HG03039 (cell line): ENCODE results near the gene RPL21.
"Not testable (repeated sequence)": the region's sequence is repeated elsewhere in the genome, so short reads cannot be mapped to it uniquely, and the experiment has no call there.

Source experiments
- ATAC-seq: cut with Tn5 transposase; IDR thresholded peaks from one replicate; pipeline ENCODE4 v1.9.1; 2021; ENCODE audit warnings: mild to moderate bottlenecking, moderate library complexity; ENCODE audit not compliant: unreplicated experiment

Gene RPL21

DNA sequence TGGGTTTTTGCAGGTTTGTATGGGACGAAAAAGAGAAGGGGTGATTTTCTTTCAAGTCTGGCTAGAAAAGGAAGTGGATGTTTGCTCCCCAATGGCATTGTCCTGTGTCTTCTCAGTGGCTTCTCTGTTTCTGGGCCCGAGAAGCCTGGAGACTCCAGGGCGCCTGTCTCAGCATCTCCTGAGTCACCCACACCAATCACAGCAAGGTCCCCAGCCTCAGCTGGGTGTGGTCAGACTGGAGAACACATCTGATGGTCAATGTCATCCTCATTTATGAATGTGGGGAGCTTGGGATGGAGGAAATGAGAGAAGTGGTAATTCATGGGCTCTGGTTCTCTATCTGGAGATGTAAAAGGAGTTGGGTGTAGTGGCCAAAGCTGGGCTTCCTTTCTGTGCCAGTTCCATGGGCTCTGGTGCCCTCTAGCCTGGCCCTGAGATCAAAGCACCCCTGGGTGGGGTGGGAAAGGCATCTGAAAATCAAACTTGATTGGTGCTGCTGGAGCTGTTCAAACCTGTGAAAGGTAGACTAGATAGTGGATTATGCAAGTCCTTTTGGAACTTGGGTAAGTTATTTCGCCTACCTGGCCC, 32.6 kb downstream of the RPL21 start:
- ATAC-seq, result no peak

DNA sequence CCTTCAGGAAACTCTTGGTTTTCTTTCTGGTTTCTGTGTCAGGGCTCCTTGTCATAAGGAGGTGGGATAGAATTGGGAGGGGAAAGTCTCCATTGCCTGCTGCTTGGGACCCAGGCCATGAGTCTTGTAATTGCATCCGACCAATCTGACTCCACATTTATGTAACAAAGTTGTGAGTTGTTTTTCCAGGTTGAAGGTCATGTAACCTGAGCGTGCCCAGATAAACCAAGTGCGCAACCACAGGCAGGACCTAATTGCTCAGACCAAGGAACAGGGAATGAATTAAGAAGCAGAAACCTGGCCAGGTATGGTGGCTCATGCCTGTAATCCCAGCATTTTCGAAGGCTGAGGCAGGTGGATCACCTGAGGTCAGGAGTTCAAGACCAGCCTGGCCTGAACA, 37.0 kb downstream of the RPL21 start:
- ATAC-seq, result no peak

DNA sequence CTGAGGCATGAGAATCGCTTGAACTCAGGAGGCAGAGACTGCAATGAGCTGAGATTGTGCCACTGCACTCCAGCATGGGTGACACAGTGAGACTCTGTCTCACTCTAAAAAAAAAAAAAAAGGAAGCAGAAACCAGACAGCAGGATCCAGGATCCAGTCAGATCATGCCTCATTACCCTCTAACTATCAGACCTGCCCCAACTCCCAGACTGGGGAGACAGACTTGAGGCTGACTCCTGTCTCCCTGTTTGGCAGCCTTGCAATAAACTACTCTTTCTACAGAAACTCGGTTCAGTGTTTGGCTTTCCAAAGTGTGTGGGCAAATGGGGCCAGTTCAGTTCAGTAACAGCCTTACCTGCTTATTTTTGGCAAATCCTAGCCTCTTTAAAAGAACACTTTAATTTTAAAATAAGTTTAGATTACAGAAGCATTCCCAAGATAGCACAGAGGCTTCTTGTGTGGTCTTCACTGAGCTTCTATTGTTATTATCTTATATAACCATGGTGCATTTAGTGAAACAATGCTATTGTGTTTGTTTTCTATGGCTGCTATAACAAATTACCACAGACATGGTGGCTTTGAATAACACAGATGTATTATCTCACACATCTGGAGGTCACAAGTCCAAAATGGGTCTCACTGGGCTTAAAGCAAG, 37.8 kb downstream of the RPL21 start:
- ATAC-seq, result no peak

DNA sequence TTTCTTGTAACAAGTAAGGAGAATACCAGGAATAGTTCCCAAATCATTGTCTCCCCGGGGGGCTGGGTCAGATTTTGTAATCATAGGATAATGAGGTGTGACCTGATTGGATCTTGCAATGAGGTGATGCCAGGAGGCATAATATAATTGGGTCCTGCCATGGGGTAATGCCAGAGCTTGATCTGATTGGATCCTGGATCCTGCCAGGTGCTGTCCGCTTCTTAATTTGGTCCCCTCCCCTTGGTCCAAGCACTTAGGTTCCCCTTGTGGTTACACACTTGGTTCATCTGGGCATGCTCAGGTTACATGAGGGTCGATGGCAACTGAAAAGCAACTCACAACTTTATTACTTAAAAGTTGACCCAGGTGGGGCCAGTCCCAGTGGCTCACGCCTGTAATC, 39.4 kb downstream of the RPL21 start:
- ATAC-seq, result no peak

DNA sequence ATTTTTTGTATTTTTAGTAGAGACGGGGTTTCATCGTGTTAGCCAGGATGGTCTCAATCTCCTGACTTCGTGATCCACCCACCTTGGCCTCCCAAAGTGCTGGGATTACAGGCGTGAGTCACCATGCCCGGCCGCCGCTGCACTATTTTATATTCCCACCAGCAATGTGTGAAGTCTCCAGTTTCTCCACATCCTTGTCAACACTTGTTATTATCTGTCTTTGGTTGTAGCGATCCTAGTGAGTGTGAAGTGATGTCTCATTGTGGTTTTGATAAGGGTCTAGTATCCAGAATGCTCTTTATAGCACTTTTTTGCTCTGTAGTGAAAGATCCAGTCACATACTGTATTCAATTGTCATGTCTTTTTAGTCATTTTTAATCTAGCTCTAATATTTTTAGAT, 40.6 kb downstream of the RPL21 start:
- ATAC-seq, result not testable (repeated sequence)

DNA sequence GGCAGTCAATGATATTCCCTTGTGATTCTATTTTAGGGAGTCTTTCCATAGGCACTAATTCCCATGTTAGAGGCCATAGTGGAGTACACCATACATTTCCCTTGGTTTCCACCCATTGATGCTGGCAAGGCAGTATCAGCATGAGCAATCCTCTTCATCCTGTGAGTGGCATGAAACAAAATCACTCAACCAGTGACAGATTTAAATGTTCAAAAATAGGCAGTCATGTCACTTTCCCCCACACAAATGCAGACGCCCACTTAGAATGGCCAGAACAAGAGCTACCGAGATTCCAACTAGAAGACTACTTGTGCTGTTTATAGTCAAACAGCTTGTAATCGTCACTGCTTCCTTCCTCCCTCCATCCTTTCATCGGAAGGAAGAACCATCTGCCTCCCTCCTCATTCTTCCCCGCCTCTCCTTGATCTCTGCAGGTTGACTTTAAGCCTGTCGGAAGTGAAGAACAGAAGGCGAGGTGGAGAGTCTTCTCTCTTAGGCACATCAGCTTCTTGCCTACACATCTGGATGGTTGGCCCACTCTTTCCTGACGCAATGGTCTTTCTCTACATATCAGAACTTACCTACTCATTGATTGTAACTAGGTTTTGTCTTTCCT, 41.8 kb downstream of the RPL21 start:
- ATAC-seq, result no peak

DNA sequence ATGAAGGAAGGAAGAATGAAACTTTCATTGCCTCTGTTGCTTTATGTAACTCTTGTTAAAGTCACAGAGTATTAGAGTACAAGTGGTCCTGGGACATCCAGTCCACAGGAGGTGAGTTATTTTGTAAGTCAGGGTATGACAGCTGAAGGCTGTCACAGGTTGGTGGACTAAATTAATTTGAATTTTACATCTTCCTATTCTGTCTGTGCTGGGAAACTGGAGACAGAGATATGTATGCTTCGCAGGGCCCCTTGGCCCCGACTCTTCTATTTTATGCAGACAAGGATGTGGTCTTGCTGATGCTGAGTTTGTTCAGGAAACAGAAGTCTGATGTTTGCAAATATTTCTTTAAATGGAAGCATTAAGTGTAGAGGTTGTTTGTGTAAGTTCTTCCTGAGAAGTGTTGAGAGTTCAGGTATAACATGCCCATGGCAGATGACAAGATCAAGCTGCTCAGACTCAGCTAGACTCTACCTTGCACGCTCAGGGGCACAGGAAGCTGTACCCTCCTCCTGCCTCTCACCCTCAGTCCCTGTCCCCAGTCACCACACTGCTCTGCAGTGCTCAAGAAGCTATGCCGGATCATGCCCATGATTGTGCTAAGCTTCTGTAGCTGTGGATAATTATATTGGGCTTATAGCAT, 42.6 kb downstream of the RPL21 start:
- no peak for ATAC-seq

DNA sequence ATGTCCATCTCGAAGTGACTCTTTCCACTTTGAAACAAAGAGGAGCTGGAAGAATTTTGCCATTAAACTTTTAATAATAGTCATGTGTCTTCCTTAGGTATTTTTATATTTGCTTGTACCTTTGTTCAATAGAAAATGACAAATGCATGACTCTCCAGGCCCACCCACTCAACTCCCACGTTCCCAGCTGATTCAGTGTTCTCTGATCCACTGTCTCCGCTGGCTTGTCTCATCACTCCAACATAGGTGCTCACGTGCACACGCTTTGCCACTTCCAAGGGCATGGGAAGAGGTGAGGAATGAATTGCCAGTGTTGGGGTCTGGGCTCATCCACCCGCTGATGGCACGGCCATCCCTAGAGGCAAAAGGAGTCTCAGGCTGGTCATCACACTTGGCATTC, 43.7 kb downstream of the RPL21 start:
- no peak for ATAC-seq

DNA sequence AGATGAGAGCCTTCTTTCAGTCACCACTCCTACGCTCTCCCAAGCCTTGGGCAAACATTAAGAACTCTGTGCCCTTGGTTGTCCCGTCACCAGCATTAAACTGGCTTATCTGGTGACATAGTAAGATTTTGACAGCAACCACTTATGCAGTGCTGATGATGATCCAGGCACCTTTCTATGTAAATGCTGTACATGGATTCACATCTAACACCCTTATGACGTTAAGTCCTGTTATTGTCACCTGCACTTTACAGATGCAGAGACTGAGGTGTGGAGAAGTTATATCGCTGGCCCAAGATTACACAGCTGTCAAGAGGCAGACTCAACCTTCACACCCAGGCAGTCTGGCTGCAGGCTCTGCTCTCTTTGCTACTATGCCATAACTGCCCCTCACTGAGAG, 44.3 kb downstream of the RPL21 start:
- ATAC-seq, result no peak

DNA sequence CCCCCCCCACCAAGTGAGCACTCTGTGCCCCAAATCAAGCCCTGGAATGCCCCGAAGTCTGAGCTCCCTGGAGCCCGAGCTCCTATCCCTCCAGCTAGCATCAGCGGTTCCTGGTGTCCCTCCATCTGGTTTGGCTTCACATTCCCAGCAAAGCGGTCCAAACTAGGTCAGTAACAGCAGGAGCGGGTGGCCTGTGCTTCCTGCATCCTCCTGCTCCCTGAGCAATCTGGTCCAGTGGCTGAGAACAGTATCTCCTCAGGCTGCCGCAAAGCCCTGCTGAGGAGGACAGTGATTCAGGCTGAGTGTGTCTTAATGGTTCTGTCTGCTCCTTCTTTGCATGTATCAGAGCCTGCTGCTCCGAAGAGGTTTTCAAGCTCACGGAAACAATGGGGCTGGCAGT, 45.1 kb downstream of the RPL21 start:
- no peak for ATAC-seq

DNA sequence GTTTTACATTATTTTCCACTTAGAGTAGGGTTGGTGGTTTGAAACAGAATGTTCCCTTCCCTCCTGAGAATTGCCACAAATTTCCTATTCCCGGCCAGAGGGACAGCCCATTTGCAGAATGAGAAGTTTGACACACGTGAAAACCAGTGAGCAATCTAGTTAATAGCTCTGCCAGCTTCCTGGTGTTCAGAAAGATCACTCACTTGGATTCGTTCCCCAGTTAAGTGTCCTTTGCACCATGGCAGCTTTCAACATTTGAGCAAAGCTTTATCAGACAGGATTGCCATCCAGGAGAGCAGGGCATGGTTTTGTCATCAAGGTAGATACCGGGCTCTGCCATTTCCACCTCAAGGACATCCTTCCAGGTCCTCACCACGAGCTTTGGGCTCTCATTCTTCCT, 47.5 kb downstream of the RPL21 start:
- ATAC-seq, result no peak

DNA sequence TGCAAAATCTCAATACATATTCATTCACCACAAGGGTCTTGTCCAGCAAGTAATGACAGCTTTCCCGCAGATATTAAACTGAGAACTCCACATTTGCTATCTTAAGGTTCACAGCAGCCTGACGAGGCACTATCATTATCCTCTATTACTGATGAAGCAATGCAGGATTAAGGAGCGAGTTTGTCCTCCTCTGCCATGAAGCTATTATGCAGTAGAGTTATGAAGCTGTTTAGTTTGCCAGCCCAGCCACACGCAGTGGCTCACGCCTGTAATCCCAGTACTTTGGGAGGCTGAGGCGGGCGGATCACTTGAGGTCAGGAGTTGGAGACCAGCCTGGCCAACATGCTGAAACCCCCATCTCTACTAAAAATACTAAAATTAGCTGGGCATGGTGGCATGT, 49.0 kb downstream of the RPL21 start:
- not testable (repeated sequence) for ATAC-seq

DNA sequence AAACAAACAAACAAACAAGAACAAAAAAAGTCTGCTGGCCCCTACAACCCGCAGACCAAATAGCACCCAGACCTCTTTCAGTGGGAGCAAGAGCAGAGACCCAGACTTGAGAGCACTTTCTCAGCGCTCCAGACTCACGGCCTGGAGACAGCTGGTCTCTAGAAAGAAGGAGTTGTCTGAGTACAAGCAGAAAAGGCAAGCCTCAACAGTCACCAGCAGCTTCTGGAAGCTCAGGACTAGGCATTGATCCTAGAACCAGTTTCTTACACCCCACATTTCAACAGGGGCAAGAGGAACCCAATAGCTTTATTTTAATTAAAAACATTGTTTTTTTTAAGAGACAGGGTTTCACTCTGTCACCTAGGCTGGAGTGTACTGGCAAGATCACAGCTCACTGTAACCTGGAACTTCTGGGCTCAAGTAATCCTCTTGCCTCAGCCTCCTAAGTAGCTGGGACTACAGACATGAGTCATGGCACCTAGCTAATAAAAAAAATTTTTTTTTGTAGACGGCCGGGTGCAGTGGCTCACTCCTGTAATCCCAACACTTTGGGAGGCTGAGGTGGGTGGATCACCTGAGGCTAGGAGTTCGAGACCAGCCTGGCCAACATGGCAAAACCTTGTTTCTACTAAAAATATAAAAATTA, 49.7 kb downstream of the RPL21 start:
- ATAC-seq, result no peak

DNA sequence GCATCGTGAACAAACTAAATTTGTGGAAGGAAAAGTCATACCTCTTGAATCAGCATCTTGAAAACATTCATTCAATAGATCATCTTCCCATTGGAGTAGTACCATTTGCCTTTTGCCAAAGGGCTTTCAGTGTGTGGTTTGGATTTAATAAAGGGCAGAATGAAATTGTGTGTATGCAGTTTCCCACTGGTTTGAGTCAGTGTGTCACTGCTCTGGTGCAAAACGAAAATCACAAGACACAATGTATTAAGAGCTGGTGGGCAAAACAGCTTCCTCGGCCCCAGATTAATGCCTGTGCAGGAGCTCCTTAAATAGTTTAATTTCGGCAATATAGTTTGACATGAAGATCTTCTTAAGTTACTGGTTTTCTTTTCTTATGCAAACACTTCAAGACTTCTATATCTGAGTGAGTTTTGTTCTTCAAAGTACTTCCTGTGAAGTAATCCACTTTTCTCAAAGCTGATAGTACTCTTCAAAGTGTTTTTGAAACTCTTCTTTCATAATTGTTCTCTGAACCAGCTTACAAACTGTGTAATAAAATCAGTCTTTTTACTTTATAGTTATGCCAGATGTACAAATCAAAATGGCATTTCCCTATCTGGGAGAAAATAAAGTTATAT, 51.4 kb downstream of the RPL21 start:
- no peak for ATAC-seq

DNA sequence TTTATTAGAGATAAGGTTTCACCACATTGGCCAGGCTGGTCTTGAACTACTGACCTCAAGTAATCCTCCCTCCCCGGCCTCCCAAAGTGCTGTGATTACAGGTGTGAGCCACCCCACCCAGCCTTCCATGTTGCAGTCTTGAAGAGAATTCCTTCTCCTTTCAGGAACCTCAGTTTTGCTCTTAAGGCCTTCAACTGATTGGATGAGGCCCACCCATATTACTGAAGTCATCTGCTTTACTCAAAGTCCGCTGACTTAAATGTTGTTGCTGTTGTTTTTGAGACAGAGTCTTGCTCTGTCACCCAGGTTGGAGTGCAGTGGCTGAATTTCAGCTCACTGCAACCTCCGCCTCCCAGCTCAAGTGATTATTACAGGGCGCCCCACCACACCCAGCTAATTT, 52.7 kb downstream of the RPL21 start:
- ATAC-seq, result no peak

DNA sequence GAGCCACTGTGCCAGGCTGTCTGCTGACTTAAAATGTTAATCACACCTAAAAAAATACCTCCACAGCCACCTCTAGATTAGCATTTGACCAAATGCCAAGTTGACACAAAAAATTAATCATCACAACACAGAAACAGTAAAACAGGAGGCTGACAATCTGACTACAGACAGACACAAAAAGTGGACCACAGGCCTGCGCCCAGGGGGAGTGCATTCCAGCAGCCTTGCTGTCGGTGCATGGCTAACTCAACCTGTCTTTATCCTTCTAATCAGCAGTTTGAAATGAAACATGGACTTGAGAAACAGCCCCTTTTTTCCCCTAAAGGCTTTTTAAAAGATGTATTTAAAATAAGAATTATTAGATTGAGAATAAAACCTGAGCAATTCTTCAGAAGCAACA, 53.3 kb downstream of the RPL21 start:
- ATAC-seq, result no peak
